GM23338 (cell line): ENCODE measurements around the gene CDHR2. TPM values are rescaled to one million over a fixed set of nuclear protein-coding genes. Genes with fewer than 3 reads are reported as not detected.

ENCODE experiments used
- ATAC-seq: fragments of 200-7000 bp; cut with Tn5 transposase; 3 replicates; pipeline ENCODE4 v1.9.1; 2020
- DNase-seq: peaks from one replicate; pipeline ENCODE4 v3.0.0-alpha.2; 2015; ENCODE audit warnings: low spot score
- H2AFZ ChIP-seq: fragments of 200-600 bp; sonication (generic); 2 replicates; pipeline ENCODE4 v1.8.0; 2016; ENCODE audit warnings: antibody characterized with exemption, mild to moderate bottlenecking, moderate library complexity
- H3F3A ChIP-seq: fragments of 200-600 bp; sonication (generic); replicated peaks from 2 replicates; pipeline ENCODE4 v1.8.0; 2017; ENCODE audit warnings: antibody characterized with exemption, mixed run types, low read depth
- H3K27ac ChIP-seq: fragments of 200-600 bp; sonication (generic); 2 replicates; pipeline ENCODE4 v1.6.1; 2016; ENCODE audit warnings: low read depth
- H3K27me3 ChIP-seq: fragments of 200-600 bp; sonication (generic); 2 replicates; pipeline ENCODE4 v1.8.0; 2016; ENCODE audit warnings: mild to moderate bottlenecking, mixed run types, moderate library complexity; ENCODE audit not compliant: insufficient read depth
- H3K36me3 ChIP-seq: fragments of 200-600 bp; sonication (generic); 2 replicates; pipeline ENCODE4 v1.8.0; 2016; ENCODE audit warnings: mild to moderate bottlenecking; ENCODE audit not compliant: insufficient read depth
- H3K4me1 ChIP-seq: fragments of 200-600 bp; sonication (generic); 2 replicates; pipeline ENCODE4 v1.8.0; 2016; ENCODE audit warnings: mild to moderate bottlenecking, moderate library complexity; ENCODE audit not compliant: insufficient read depth
- H3K4me2 ChIP-seq: fragments of 200-600 bp; sonication (generic); 2 replicates; pipeline ENCODE4 v1.7.1; 2017; ENCODE audit warnings: mixed run types
- H3K4me3 ChIP-seq: fragments of 200-600 bp; sonication (generic); 2 replicates; pipeline ENCODE4 v1.6.1; 2016; ENCODE audit warnings: mixed run types
- H3K79me2 ChIP-seq: fragments of 200-600 bp; sonication (generic); replicated peaks from 2 replicates; pipeline ENCODE4 v1.8.0; 2017; ENCODE audit warnings: mild to moderate bottlenecking; ENCODE audit not compliant: insufficient read depth
- H3K9me2 ChIP-seq: fragments of 200-600 bp; sonication (generic); 2 replicates; pipeline ENCODE4 v1.8.0; 2017; ENCODE audit not compliant: insufficient read depth
- H4K20me1 ChIP-seq: fragments of 200-600 bp; sonication (generic); replicated peaks from 2 replicates; pipeline ENCODE4 v1.8.0; 2017; ENCODE audit warnings: mild to moderate bottlenecking; ENCODE audit not compliant: insufficient read depth
- H3K27ac Mint-ChIP-seq: 2 replicates; pipeline ENCODE4 v1.8.0; 2020; ENCODE audit warnings: inconsistent platforms, mild to moderate bottlenecking, moderate library complexity, mixed read lengths
- H3K27me3 Mint-ChIP-seq: 3 replicates; pipeline ENCODE4 v1.8.0; 2022; ENCODE audit warnings: low read depth, mild to moderate bottlenecking, moderate library complexity, mixed read lengths, inconsistent platforms; ENCODE audit not compliant: insufficient read depth, poor library complexity
- H3K36me3 Mint-ChIP-seq: 3 replicates; pipeline ENCODE4 v1.8.0; 2021; ENCODE audit warnings: low read depth, mild to moderate bottlenecking, inconsistent platforms, moderate library complexity, mixed read lengths
- H3K4me1 Mint-ChIP-seq: 3 replicates; pipeline ENCODE4 v1.8.0; 2020; ENCODE audit warnings: mild to moderate bottlenecking, inconsistent platforms, mixed read lengths
- H3K4me3 Mint-ChIP-seq: 3 replicates; pipeline ENCODE4 v1.8.0; 2021; ENCODE audit warnings: moderate library complexity, mild to moderate bottlenecking, inconsistent platforms, mixed read lengths
- H3K9me3 Mint-ChIP-seq: 3 replicates; pipeline ENCODE4 v1.8.0; 2020; ENCODE audit warnings: moderate library complexity, mild to moderate bottlenecking, inconsistent platforms, mixed read lengths
- CREB1 ChIP-seq: fragments of 250-450 bp; sonication (Bioruptor Pico); IDR thresholded peaks from 2 replicates; pipeline ENCODE4 v1.5.0; 2020; ENCODE audit warnings: low read depth, mild to moderate bottlenecking, moderate library complexity
- EZH2 ChIP-seq: fragments of 200-600 bp; sonication (generic); IDR thresholded peaks from one replicate; pipeline ENCODE4 v1.8.0; 2017; ENCODE audit warnings: antibody characterized with exemption, mild to moderate bottlenecking, low read depth; ENCODE audit not compliant: unreplicated experiment
- JUNB ChIP-seq: IDR thresholded peaks from one replicate; pipeline ENCODE4 v1.6.1; 2016; ENCODE audit warnings: antibody characterized with exemption; ENCODE audit not compliant: unreplicated experiment
- NANOG ChIP-seq: IDR thresholded peaks from 2 replicates; pipeline ENCODE4 v1.6.1; 2016; ENCODE audit warnings: antibody characterized with exemption, borderline replicate concordance
- ZNF331 ChIP-seq: fragments of 250-450 bp; sonication (Bioruptor Pico); IDR thresholded peaks from 2 replicates; pipeline ENCODE4 v1.5.0; 2020; ENCODE audit warnings: low read depth, mild to moderate bottlenecking, moderate library complexity
- polyA plus RNA-seq: library from polyadenylated mRNA; unstranded; fragments of >200 nt; fragmentation: Nextera tagmentation; extraction: Ambion mirVana; gene quantifications from 2 replicates; pipeline ENCODE4 v1.2.1, GENCODE V29; 2016
- total RNA-seq: library from RNA; depleted of rRNA; stranded (reverse); fragments of >200 nt; shearing (Covaris generic); gene quantifications from 2 replicates; pipeline ENCODE4 v1.2.3, GENCODE V29; 2014
- TF ChIP-seq, protein P1 (sequence below): IDR thresholded peaks from one replicate; pipeline ENCODE4 v1.6.1; 2018; ENCODE audit warnings: antibody characterized with exemption; ENCODE audit not compliant: unreplicated experiment
- TF ChIP-seq, protein P2 (sequence below), 2 experiments: fragments of 200-600 bp in 1 of 2; sonication (generic) in 1 of 2; conservative IDR thresholded peaks; 2 replicates each; pipeline versions ENCODE4 v1.5.1 to v1.6.1; 2016 to 2017; ENCODE audit warnings: antibody characterized with exemption in 2 of 2, low read depth in 2 of 2, mild to moderate bottlenecking in 2 of 2, moderate library complexity in 1 of 2
- TF ChIP-seq, protein P3 (sequence below): IDR thresholded peaks from 2 replicates; pipeline ENCODE4 v1.6.1; 2016; ENCODE audit warnings: antibody characterized with exemption

Gene CDHR2
- total and polyA plus RNA-seq, 2 experiments from 2014 or later, result not detected

DNA sequence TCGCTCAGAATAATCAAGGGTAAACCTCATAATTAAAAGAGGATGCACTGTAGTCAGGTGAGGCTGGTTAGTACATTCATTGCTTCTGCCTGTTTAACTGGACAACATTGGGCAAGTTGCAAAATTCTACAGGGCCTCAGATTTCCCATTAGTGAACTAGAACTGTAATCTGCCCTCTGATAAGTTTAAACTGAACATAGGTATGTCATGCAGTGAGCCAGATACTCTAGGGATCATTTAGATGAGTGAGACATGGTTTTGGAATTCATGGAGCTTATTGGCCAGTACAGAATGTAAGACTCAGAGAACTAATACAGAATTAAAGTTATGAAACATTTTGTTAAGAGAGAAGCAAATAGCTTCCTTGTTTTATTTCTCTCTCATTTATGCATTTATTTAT is 47.8 kb upstream of the CDHR2 start (continued):
- TF ChIP-seq, protein P1, sequence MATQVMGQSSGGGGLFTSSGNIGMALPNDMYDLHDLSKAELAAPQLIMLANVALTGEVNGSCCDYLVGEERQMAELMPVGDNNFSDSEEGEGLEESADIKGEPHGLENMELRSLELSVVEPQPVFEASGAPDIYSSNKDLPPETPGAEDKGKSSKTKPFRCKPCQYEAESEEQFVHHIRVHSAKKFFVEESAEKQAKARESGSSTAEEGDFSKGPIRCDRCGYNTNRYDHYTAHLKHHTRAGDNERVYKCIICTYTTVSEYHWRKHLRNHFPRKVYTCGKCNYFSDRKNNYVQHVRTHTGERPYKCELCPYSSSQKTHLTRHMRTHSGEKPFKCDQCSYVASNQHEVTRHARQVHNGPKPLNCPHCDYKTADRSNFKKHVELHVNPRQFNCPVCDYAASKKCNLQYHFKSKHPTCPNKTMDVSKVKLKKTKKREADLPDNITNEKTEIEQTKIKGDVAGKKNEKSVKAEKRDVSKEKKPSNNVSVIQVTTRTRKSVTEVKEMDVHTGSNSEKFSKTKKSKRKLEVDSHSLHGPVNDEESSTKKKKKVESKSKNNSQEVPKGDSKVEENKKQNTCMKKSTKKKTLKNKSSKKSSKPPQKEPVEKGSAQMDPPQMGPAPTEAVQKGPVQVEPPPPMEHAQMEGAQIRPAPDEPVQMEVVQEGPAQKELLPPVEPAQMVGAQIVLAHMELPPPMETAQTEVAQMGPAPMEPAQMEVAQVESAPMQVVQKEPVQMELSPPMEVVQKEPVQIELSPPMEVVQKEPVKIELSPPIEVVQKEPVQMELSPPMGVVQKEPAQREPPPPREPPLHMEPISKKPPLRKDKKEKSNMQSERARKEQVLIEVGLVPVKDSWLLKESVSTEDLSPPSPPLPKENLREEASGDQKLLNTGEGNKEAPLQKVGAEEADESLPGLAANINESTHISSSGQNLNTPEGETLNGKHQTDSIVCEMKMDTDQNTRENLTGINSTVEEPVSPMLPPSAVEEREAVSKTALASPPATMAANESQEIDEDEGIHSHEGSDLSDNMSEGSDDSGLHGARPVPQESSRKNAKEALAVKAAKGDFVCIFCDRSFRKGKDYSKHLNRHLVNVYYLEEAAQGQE, result no peak
- no peak for TF ChIP-seq EZH2

DNA sequence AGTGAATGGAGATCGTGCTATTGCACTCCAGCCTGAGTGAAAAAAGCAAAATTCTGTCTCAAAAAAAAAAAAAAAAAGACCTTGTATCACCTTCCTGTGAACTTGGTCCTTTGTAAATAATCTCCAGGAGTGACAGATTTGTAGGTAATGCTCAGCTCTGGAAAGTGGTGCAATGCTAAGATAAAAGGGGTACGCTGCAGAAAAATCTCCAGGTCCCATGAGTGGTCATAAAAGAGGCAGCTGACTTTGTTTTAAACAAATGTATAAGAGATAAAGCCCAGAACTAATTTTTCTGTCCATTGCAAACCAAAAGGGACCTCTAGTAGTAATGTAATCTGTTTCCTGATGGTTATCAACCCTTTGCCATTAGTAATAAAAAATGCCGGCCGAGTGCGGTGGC is 45.6 kb upstream of the CDHR2 start:
- no peak for ATAC-seq
- TF ChIP-seq NANOG, result no peak
- TF ChIP-seq, protein P2, sequence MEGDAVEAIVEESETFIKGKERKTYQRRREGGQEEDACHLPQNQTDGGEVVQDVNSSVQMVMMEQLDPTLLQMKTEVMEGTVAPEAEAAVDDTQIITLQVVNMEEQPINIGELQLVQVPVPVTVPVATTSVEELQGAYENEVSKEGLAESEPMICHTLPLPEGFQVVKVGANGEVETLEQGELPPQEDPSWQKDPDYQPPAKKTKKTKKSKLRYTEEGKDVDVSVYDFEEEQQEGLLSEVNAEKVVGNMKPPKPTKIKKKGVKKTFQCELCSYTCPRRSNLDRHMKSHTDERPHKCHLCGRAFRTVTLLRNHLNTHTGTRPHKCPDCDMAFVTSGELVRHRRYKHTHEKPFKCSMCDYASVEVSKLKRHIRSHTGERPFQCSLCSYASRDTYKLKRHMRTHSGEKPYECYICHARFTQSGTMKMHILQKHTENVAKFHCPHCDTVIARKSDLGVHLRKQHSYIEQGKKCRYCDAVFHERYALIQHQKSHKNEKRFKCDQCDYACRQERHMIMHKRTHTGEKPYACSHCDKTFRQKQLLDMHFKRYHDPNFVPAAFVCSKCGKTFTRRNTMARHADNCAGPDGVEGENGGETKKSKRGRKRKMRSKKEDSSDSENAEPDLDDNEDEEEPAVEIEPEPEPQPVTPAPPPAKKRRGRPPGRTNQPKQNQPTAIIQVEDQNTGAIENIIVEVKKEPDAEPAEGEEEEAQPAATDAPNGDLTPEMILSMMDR (conservative IDR thresholded peaks at IDR 0.05; ENCODE audit: low read depth in 2 of 2), result no peak
- no peak for TF ChIP-seq EZH2
- TF ChIP-seq, protein P1, result no peak
- TF ChIP-seq JUNB, result no peak
- TF ChIP-seq, protein P3, sequence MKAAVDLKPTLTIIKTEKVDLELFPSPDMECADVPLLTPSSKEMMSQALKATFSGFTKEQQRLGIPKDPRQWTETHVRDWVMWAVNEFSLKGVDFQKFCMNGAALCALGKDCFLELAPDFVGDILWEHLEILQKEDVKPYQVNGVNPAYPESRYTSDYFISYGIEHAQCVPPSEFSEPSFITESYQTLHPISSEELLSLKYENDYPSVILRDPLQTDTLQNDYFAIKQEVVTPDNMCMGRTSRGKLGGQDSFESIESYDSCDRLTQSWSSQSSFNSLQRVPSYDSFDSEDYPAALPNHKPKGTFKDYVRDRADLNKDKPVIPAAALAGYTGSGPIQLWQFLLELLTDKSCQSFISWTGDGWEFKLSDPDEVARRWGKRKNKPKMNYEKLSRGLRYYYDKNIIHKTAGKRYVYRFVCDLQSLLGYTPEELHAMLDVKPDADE, result no peak
- TF ChIP-seq ZNF331 (CRISPR knock-in tag), result no peak
- no peak for TF ChIP-seq CREB1 (CRISPR knock-in tag)

More for the DNA sequence above, 45.6 kb upstream of the CDHR2 start:
- H3K4me3 ChIP-seq, result no peak overlapping the region
- no peaks in the 10 kb centered on the region for H3K4me1 ChIP-seq
- H3K27ac Mint-ChIP-seq, result no peak overlapping the region
- no peak overlapping the region for H3K27ac ChIP-seq
- peaks cover 47% of the 10 kb centered on the region for H3K36me3 ChIP-seq
- 0 out of 2 replicates have a peak, but pooled peaks cover 12% of the 10 kb centered on the region for H4K20me1 ChIP-seq
- no peaks in the 10 kb centered on the region for H3K79me2 ChIP-seq
- no peaks in the 10 kb centered on the region for H3K4me1 Mint-ChIP-seq
- no peaks in the 10 kb centered on the region for H3K9me2 ChIP-seq
- H3K27me3 ChIP-seq, result no peaks in the 10 kb centered on the region
- H2AFZ ChIP-seq, result no peak overlapping the region
- H3K4me2 ChIP-seq, result no peak overlapping the region
- peaks cover 84% of the 10 kb centered on the region for H3K36me3 Mint-ChIP-seq
- H3K27me3 Mint-ChIP-seq, result peaks cover 3% of the 10 kb centered on the region
- H3K4me3 Mint-ChIP-seq, result no peak overlapping the region
- no peak for DNase-seq
- H3K9me3 Mint-ChIP-seq, result no peaks in the 10 kb centered on the region
- H3F3A ChIP-seq, result no peaks in the 10 kb centered on the region
